Right lobe of liver (tissue), 4 donors: Measurements from ENCODE around the gene FAR2.

ENCODE experiments used
- POLR2A ChIP-seq: fragments of 450-650 bp; IDR thresholded peaks from one replicate; pipeline ENCODE4 v1.6.1; 2017; ENCODE audit warnings: antibody characterized with exemption, mild to moderate bottlenecking
- TF ChIP-seq, protein P1 (sequence below), 4 donors: fragments of 200-600 bp in 3 of 4; fragments of 450-650 bp in 1 of 4; IDR thresholded peaks; one replicate each; pipeline versions ENCODE4 v1.5.1 to v1.8.0; 2016 to 2022; ENCODE audit warnings: antibody characterized with exemption in 4 of 4, mild to moderate bottlenecking in 2 of 4
- donor health status: DM: no; HTN: no; CAD: no.
- donor health status: DM: no; HTN: no; CAD: no.
- donor health status: DM: no; HTN: yes; CAD: no.

DNA sequence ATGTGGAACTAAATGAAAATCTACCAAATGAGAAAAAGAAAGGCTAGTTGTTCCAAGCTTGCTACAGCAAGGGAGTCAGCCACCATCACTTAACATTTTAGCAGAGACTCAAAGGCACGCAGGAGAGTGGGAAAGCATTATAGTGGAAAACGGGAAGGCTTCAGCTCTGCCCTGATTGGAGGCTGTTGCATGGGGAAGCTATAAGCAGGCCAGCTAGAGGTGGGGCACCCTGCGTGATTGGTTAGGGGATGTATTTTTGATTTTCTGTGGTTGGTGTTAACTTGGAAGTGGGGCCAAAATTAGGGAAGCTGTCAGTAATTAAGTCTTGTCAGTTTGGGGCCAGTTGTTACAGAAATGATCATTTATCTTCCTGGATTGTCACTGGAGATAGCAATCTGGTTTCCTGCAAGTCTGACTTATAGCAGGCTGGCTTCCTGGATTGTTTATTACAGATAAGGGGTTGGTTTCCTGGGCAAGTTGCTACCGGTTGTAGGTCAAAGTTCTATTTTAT is 93.9 kb downstream of the FAR2 start:
- TF ChIP-seq, protein P1, sequence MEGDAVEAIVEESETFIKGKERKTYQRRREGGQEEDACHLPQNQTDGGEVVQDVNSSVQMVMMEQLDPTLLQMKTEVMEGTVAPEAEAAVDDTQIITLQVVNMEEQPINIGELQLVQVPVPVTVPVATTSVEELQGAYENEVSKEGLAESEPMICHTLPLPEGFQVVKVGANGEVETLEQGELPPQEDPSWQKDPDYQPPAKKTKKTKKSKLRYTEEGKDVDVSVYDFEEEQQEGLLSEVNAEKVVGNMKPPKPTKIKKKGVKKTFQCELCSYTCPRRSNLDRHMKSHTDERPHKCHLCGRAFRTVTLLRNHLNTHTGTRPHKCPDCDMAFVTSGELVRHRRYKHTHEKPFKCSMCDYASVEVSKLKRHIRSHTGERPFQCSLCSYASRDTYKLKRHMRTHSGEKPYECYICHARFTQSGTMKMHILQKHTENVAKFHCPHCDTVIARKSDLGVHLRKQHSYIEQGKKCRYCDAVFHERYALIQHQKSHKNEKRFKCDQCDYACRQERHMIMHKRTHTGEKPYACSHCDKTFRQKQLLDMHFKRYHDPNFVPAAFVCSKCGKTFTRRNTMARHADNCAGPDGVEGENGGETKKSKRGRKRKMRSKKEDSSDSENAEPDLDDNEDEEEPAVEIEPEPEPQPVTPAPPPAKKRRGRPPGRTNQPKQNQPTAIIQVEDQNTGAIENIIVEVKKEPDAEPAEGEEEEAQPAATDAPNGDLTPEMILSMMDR (IDR thresholded peaks at IDR 0.05) = no peak
- no peak for TF ChIP-seq POLR2A
